WERI-Rb-1 (cell line): ENCODE results near the gene SLC24A3.

ENCODE experiments used
- DNase-seq: peaks from one replicate; pipeline ENCODE4 v3.0.0-alpha.2; 2020
- H3K27ac ChIP-seq: fragments of 250-450 bp; sonication (Bioruptor Pico); 2 replicates; pipeline ENCODE4 v1.5.1; 2020; ENCODE audit warnings: mild to moderate bottlenecking, moderate library complexity
- H3K27me3 ChIP-seq: fragments of 250-450 bp; sonication (Bioruptor Pico); 2 replicates; pipeline ENCODE4 v1.5.1; 2021; ENCODE audit warnings: mild to moderate bottlenecking, low read depth, moderate library complexity; ENCODE audit not compliant: insufficient read depth, severe bottlenecking
- H3K36me3 ChIP-seq: fragments of 250-450 bp; sonication (Bioruptor Pico); 2 replicates; pipeline ENCODE4 v1.5.1; 2020; ENCODE audit warnings: mild to moderate bottlenecking, moderate library complexity
- H3K4me3 ChIP-seq: 2 replicates; pipeline ENCODE4 v1.5.1; 2011; ENCODE audit warnings: low read depth, mild to moderate bottlenecking, control low read depth, low read length
- H3K9me3 ChIP-seq: fragments of 250-450 bp; sonication (Bioruptor Pico); 2 replicates; pipeline ENCODE4 v1.5.1; 2021; ENCODE audit warnings: mild to moderate bottlenecking, moderate library complexity; ENCODE audit not compliant: severe bottlenecking
- TF ChIP-seq, protein P1 (sequence below): IDR thresholded peaks from 2 replicates; pipeline ENCODE4 v1.5.1; 2011; ENCODE audit warnings: low read depth, mild to moderate bottlenecking, control low read depth, inconsistent platforms, low read length

The SLC24A3 gene

DNA sequence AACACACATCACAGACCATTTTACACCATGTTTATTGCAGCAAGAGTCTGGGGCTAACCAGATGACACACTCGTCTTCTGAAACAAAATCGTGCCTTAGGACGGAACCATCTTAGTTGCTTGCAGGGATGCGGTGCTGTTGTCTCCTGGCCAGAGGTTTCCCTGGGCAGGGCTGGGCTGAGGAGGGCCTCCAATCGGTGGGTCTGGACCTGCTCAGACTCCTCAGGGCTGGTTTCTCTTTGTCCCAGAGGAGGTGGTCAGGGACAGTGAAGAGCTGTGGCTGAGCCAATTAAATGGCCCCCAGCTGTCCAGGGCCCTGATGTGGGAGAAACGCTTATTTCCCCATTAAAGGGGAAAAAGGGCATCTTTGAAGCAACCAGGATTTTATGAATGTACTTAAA lies 117.6 kb downstream of the SLC24A3 start:
- no peak overlapping the region for H3K27ac ChIP-seq
- H3K4me3 ChIP-seq, result no peak overlapping the region
- DNase-seq, result no peak
- no peaks in the 10 kb centered on the region for H3K36me3 ChIP-seq
- peaks cover 54% of the 10 kb centered on the region for H3K27me3 ChIP-seq
- H3K9me3 ChIP-seq, result no peaks in the 10 kb centered on the region
- TF ChIP-seq, protein P1, sequence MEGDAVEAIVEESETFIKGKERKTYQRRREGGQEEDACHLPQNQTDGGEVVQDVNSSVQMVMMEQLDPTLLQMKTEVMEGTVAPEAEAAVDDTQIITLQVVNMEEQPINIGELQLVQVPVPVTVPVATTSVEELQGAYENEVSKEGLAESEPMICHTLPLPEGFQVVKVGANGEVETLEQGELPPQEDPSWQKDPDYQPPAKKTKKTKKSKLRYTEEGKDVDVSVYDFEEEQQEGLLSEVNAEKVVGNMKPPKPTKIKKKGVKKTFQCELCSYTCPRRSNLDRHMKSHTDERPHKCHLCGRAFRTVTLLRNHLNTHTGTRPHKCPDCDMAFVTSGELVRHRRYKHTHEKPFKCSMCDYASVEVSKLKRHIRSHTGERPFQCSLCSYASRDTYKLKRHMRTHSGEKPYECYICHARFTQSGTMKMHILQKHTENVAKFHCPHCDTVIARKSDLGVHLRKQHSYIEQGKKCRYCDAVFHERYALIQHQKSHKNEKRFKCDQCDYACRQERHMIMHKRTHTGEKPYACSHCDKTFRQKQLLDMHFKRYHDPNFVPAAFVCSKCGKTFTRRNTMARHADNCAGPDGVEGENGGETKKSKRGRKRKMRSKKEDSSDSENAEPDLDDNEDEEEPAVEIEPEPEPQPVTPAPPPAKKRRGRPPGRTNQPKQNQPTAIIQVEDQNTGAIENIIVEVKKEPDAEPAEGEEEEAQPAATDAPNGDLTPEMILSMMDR, result no peak

DNA sequence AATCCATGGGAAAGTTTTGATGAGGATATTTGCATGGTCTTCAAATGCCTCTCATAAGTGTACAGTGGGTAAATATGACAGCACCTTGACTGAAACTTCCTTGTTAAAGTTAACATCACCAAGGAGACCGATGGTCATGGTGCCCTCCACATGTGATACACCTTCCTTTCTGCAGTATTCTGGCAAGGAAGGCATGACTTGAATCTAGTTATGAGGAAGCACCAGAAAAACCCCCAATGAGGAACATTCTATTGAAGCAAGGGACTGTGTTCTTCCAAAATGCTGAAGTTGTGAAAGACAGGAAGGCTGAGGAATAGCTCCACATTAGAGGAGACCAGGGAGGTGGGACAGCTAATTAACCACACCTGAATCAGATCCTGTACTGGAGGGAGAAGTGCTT lies 118.3 kb downstream of the SLC24A3 start:
- Histone ChIP-seq H3K9me3 (no peaks in the 10 kb centered on the region), H3K27ac (no peak overlapping the region), H3K4me3 (no peak overlapping the region), H3K36me3 (no peaks in the 10 kb centered on the region), H3K27me3 (peaks cover 61% of the 10 kb centered on the region)
- no peak for DNase-seq
- TF ChIP-seq, protein P1, result no peak

DNA sequence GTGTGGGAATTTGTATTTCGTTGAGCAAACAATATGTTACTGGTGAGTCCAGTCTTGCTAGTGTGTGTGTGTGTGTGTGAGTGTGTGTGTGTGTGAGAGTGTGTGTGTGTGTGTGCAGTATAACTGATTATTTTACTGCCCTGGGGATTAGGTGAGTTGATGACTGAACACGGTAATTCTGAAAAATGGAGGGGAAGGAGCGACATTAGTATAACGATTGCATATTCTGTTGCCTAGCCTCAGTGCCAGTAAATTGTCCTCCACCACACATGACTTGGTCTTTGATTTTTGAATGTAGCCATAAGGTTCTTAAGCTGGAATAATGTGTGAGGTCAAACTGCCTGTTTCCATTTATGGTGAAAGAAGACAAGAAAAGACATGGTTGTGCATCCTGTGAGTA lies 121.1 kb downstream of the SLC24A3 start:
- H3K27me3 ChIP-seq, result peaks cover 62% of the 10 kb centered on the region
- H3K36me3 ChIP-seq, result no peaks in the 10 kb centered on the region
- DNase-seq, result no peak
- no peak overlapping the region for H3K4me3 ChIP-seq
- H3K9me3 ChIP-seq, result no peaks in the 10 kb centered on the region
- TF ChIP-seq, protein P1, result no peak
- H3K27ac ChIP-seq, result no peak overlapping the region

DNA sequence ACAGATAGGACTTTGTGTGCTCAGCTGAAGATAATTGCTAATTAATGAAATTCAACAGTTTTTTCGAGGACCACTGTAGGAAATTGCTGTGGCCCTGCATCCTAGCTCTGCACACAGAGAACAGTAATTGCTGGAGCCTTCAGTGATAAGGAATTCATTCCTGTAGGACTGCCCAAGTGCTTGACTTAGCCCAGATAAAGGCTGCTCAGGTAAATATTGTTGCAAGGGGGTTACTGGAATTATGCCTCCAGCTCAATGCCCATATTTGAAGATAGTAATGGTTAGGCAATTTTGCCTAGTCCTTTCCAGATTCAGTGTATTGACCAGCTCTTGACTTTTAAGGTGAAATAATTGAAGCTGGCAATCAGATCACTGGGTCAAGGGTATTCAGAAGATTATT lies 122.9 kb downstream of the SLC24A3 start:
- Histone ChIP-seq H3K9me3 (no peaks in the 10 kb centered on the region), H3K4me3 (no peak overlapping the region), H3K36me3 (no peaks in the 10 kb centered on the region), H3K27me3 (peaks cover 49% of the 10 kb centered on the region), H3K27ac (no peak overlapping the region)
- TF ChIP-seq, protein P1, result no peak
- no peak for DNase-seq

DNA sequence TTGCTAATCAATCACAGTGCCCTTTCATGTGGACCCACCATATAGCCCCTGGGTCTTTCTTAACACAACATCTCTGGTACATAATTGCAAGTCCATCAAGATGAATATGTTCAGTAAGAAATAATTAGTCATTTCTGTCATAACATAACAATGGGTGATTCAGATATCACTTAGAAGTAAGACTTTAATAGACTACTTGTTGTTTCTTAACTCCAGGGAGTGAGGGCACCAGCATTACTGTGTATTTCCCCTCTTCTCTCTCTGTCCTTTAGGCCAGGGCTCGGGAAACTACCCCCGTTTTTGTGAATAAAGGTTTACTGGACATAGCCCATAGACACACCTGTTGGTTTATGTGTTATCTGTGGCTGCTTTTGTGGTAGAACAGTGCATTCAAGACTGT lies 123.5 kb downstream of the SLC24A3 start:
- peaks cover 49% of the 10 kb centered on the region for H3K27me3 ChIP-seq
- no peaks in the 10 kb centered on the region for H3K9me3 ChIP-seq
- no peak for DNase-seq
- no peak overlapping the region for H3K27ac ChIP-seq
- TF ChIP-seq, protein P1, result no peak
- no peak overlapping the region for H3K4me3 ChIP-seq
- no peaks in the 10 kb centered on the region for H3K36me3 ChIP-seq

DNA sequence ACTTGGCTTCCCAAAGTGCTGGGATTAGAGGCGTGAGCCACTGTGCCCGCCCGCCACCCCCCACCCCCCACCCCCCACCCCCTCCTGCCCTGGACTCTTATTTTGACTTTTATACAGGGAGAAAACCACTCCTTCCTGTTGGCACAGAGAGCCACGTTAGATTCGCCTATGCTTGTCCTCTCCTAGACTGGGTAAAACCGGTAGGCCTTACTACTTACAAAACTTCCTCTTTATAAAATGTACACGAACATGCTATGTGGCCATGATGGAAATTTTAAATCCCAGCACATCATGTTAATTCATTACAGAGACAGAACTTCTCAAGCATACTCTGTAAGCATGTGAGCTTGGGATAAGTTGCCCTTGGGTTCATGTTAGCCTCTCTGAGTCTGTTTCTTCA lies 124.2 kb downstream of the SLC24A3 start:
- Histone ChIP-seq H3K9me3 (no peaks in the 10 kb centered on the region), H3K27me3 (peaks cover 52% of the 10 kb centered on the region), H3K36me3 (no peaks in the 10 kb centered on the region), H3K27ac (no peak overlapping the region), H3K4me3 (no peak overlapping the region)
- no peak for DNase-seq
- TF ChIP-seq, protein P1, result no peak
